Stimulated activated CD8-positive, alpha-beta memory T cell treated with anti-CD3 and anti-CD28 coated beads, Interleukin-15, amount 100 ng/mL, for 1 hour (primary cell): Measurements from ENCODE around the gene FRMD1.

ENCODE experiments used
- DNase-seq: peaks from one replicate; pipeline ENCODE4 v3.0.0-alpha.2; 2020; ENCODE audit warnings: low read depth

FRMD1 gene

DNA sequence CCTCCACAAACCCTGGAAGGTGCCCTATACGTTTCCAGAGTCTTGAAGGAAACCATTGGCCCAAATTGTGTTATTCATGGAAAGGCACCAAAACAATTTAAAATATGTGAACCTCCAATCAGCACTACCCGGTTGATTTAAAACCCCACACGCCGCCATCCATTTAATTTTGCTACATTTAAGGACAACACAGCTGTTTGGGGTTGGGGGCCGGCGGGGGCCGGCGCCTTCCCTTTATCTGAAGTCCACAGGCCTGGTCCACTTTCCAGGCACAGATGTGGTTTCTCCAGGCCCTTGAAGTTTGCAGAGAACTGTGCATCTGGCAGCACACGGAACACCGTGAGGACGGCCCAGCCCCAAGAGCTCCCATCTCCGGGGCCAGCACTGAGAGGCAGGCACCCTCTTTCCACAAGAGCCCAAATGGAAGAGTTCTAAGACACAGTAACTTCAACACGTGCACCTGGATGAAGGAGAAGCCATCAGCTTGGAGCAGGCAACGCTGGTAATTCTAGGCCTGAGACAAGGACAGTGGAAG lies 16.8 kb upstream of the FRMD1 start:
- DNase-seq, result no peak

DNA sequence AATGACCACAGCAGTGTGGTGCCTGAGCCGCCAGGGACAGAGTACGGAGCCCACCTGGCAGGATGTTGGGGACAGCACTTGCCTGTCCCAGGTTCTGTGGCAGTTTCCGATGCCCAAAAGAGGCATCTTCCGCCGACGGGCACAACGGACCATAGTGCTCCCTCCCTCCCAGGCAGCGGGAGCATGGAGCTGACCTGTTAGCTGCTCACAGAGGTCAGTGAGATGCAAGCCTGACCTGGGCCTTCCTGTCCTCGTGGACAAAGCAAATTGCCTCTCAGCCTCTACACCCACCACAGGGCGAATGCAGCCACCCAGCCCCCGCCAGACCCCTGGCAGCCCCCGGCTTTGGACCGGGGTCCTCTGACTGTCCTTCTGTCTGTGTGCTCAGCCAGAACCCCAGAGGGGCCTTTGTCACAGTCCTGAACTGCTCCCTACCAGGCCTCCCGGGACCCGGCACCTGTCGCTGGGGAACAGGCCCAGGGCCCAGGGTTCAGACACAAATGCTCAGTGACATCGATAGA lies 16.2 kb upstream of the FRMD1 start:
- DNase-seq, result no peak

DNA sequence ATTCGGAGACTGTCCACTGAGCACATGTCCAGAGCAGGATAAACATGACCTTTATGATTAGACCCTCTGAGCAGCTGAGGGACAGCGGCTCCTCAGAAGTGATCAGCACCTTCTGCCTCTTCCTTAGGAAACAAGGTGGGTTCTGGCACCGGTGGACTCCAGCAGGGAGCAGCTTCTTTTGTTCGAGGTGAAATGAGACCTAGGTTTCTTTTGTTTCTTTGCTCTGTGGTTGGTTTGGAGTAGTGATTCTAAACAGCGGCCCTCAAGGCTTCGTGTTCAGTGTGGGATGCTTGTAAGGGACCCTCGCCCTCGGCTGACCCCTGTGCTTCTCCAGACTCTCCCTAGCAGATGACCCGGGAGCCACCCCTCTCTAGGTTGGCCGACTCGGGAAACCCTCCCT lies 14.6 kb upstream of the FRMD1 start:
- DNase-seq, result no peak

DNA sequence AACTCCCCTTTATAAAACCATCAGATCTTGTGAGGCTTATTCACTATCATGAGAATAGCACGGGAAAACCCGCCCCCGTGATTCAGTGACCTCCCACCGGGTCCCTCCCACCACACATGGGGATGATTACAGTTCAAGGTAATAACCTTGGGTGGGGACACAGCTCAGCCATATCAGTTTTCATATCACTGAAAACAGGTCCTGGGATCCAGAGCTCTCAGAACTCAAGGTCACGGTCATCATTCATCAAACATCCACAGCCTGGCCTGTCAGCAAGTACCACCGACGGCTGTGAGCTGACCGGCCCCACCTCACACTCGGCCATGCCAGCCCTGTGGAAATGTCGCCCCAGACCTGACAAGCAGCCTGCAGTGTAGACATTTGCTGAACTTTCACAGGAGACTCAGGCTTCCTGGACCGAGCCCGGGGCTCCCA lies 14.1 kb upstream of the FRMD1 start:
- DNase-seq, result no peak

DNA sequence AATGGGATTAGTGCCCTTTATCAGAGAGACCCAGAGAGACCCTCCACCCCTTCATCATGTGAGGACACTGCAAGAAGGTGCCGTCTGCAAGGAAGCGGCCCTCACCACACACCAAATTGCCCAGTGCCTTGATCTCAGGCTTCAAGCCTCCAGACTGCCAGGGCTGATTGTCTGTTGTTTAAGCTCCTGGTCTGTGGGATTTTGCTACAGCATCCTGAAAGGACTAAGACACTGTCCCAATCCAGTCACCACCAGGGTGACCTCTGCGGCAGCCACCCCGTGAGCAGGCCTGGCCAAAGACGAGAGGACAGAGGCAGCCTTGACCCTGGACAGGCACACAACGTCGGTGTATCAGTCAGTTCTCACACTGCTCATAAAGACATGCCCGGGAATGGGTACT lies 13.5 kb upstream of the FRMD1 start:
- no peak for DNase-seq

DNA sequence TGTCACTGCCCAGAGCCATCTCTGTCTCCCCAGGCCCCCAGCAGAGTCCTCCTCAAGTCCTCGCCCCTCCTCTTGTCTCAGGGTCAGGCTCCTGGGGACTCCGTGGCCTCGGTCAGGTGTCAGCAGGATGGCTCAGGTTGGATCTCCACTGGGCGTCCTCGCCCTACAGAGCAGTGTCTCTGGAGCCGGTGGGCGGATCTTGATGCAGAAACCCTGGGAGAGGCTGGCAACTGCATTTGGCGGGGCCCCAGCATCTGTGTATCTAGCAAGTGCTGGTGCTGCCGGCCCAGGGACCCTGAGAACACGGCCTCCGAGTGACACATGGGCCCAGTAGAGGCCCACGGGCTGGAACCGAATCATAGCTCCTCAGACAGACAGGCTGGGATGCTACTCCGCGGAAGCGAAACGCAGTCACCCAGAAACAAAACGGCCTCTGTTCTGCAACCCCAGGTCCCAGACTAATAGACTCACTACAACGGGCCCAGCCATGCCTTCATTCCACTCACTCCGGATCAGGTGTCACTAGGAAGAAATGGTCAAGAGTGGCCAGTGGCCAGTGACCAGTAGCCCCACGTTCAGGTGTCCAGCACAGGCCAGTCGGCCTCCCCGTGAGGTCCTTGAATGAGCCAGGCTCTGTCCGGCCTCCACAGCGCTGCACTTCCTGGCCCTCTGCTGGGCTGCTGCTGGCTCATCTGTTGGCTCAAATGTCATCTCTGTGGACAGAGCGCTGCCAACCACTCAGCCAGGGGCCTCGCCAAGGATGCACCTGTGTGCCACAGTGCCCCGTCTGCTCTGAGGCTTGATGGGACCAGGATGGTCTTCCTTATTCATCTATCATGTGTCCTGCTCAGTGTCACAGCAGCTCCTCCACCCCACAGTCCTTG lies 12.6 kb upstream of the FRMD1 start:
- no peak for DNase-seq

DNA sequence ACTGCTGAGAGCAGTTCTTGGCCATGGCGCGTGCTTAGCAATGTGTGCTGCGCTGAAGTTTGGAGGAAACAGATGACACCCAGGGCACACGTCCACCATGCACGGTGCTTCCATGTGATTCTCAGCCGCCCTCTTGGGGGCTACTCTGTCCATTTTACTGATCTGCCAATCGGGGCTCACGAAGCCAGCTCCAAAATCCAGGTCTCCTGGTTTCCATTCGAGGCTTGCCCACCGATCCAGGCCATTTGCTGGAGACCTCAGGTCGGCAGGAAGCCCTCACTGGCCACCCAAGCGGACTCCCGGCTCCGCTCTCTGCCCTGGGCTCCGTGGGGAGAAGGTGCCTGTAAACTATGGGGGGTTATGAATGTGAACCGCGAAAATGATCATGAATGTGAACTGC lies 11.7 kb upstream of the FRMD1 start:
- no peak for DNase-seq

DNA sequence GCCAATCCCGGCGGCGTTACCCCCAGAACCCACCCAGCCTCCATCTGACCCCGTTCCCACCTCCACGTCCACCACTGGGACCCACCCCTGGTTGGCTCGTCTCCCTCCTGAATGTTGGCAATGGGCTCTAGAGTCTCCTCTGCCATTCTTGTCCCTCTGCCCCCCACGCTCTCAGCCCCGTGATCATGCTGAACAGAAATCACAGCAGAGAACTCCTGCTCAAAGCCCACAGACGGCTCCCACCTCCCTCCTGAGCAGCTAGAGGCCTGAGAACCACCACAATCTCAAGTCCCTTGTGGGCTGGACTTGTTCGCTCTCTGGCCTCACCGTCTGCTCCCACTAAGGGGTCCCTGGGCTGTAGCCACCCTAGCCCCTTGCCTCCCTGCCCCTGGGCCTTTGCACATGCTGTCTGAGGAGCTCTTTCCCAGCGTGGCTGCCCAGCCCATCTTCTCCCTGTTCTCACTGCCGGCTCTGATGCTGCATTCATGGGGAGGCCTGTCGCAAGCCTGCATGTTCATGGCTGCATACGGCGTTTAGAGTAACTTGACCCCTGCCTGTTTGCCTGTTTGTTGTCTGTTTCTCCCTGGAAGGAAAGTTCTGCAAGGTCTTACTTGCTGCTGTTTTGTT lies 11.2 kb upstream of the FRMD1 start:
- no peak for DNase-seq

DNA sequence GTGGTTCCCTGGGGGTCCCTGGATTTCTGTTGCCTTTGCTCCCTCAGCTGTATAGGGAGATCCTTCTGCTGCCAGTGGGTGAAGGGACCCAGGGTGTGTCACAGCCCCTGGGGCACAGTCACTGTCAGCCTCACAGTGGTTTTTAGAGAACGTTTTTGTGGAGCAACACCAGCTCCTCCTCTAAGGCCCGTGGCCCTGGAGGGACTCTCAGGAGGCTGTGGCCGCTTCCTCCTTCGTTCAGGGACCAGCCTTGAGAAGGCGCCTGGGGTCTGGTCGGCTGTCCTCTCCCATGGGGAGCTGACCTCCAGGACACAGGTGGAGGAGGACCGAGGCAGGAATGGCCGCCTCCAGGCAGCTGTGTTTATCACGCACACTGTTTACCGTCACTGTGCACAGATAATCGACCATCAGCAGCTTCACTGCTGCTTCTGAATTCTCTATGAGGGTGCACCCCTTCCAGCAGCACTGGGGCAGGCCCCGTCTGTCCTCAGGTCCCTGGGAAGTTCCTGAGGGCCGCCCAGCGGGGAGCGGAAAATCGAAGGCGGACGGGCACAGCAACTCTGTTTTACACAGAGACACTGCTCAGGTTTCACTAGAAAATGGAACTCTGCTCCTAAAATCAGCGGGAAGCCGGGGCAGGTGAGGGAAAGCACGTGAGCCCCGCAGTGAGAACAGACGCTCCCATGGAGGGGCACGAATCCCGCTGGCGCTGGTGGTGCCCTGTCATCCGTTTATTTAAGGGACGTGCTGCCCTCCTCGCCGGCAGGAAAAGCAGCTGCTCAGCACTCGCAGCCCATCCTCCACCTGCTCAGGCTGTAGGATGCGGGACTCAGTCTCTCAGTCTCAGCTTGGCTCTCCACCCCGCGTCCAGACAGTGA lies 10.4 kb upstream of the FRMD1 start:
- DNase-seq, result no peak

DNA sequence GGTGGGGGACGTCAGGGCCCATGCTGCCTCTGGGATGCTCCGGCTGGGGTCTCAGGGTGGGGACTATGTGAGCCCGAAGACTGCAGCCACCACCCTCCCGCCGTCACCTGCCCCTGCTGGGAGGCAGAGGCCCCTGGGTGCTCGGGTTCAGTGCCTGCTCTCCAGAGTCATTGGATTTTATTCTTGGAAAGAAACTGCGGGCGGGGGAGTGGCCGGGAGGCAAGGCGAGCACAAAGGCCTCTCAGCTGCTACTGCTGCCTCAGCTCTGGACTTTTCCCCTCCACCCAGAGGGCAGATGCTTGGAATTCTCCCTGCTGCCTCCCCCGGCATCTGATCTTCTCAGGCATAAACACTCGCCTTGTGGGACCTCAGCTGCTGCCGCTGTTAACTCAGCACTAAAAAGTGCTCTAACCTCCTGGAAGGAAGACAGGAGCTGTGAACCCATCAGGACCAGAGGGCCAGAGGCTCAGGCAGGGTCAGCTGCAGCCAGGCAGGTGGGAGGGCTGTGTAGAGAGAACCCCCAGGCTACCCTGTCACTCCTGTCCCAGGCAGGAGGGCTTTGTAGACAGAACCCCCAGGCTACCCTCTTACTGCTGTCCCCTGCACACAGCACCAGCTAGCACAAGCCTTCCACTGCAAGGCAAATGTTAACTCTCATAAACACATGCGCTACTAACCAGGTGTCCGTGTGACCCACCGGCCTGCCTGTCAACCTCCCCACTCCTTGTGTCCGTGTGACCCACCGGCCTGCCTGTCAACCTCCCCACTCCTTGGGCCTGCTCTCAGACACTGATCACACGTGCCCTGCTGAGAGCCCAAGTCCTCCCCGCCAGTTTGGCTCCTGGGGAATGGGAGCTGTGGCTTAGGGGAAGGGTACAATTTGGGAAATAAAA lies 9.4 kb upstream of the FRMD1 start:
- DNase-seq, result no peak

DNA sequence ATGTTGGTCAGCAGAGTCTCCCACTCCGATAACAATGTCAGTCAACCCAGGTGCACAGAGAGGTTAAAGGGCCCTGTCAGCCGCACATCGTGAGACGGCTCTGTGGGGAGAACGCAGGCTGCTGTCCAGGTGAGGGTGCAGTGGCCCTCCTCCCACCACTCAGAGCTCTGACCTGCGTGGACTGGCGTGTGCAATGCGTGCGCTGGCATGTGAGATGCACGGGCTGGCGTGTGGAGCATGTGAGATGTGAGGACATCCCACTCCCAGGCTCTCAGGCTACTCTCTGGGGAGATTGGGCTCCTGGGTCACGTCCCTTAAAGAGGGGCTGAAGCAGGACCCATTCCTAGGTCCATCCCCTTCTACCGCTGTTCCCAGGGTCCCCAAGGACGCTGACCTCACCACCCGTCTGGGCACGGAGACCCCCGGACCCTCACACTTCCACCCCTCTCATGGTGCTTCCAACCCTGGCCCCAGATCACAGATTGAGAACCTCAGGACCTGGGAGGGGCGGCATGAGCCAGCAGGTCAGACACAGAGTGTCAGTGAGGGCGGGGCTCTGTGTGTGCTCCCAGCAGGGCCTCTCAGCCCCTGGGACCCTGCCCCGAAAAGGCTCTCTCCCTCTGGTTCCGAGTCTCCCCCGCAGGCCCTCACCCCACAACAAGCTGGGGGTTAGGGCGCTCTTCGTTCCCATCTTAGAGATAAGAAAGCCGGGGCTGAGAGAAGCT lies 8.6 kb upstream of the FRMD1 start:
- no peak for DNase-seq

DNA sequence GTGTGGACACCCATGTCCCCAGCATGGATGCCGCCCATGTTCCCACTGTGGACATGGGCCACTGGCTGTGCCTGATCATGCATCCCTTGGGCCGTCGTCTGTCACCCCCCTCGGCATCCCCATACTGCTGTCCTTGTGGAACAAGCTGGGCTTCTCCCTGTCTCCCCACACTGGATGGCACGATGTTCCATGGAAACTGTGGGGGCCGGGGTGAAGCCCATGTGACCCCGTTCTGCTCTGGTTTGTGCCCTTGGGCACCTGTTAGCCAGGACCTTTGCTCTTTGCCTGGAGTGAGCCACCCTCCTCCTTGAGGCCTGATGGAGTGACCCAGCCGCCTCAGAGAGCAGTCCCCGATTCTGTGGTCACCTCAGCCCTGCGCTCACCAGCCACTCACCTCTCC lies 7.6 kb upstream of the FRMD1 start:
- no peak for DNase-seq

DNA sequence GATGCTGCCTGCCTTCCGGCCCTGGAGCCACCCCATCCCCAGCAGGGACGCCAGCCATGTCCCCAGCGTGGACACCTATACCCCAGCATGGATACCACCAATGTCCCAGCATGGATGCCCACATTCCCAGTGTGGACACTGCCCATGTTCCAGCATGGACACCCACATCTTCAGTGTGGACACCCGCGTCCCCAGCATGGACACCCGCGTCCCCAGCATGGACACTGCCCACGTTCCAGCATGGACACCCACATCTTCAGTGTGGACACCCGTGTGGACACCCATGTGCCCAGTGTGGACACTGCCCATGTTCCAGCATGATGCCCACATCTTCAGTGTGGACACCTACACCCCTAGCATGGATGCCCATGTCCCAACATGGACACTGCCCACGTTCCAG lies 7.1 kb upstream of the FRMD1 start:
- DNase-seq, result no peak

DNA sequence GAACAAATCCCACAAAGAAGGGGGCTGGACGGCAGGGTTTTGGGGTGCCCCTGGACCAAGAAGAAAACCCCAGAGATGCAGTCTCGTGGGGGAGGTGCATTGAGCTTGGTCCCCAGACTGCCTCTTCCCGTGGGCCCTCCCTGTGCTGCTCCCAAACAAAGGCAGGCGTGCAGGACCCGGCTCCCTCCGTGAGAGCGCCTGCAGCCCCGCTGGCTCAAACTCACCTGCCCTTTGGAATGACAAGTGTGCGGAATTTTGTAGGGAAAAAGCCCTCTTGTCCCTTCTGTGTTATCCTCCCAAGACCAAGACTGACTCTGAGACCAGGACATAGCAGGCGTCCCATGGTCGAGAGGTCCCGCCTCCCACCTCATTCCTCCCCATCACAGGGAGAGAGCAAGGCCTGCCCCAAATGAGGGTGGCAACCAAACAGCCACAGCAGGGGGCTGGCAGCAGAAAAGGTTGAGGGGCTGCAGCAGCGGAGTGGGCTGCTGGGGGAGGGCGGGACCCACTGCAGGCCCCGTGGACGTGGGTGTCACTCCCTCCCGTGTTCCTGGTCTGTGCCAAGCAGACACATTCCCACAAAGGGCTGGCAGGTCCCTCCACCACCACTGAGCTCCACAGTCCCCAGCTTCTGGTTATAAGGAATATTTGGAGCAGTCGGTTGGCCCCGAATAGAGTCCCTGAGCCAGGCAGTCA lies 5.6 kb upstream of the FRMD1 start:
- no peak for DNase-seq

DNA sequence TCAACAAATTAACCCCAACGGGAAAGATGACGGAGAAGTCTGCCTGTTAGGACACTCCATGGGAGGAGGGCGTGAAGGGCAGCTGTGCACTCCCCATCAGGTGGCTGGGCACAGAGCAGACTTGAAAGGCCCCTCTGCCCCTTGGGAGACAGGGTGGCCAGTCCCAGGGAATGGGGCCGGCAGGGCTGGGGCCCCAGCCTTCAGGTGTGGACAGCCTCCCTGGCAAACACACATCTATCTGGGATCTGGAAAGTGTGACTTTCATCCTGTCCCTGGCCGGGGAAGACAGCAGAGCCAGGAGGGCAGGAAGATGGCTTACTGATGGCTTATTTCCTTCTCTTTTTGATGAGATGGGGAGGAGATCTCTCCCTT lies 4.5 kb upstream of the FRMD1 start:
- no peak for DNase-seq

DNA sequence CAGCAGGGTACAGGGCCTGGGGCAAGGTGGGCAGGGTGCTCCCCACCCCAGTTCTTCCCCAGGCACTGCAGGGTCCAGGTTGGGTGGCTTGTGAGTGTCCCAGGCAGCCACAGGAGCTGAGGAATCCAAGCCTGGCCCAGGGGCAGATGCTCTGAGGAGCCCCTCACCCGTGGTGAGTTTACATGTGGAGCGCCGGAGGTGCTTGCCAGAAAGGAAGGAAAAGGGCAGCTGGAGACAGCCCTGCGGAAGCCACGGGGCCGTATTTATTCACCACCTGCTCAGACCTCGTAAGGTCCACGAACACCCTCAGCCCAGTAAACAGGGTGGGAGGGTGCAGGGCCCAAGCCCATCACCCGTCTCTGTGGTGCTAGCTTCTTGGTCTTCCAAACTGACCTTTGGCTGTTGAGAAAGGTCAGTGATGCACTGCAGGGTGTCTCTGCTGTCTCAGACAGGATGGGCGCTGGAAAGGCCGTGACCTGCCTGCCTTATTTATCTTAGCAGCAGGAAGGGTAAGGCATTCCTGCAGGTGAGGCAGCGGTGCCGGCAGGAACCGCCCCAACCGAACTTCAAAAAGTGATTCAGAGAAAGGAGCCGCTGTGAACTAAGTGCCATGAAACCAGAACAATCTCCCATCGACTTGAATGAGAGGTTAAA lies 4.0 kb upstream of the FRMD1 start:
- no peak for DNase-seq

DNA sequence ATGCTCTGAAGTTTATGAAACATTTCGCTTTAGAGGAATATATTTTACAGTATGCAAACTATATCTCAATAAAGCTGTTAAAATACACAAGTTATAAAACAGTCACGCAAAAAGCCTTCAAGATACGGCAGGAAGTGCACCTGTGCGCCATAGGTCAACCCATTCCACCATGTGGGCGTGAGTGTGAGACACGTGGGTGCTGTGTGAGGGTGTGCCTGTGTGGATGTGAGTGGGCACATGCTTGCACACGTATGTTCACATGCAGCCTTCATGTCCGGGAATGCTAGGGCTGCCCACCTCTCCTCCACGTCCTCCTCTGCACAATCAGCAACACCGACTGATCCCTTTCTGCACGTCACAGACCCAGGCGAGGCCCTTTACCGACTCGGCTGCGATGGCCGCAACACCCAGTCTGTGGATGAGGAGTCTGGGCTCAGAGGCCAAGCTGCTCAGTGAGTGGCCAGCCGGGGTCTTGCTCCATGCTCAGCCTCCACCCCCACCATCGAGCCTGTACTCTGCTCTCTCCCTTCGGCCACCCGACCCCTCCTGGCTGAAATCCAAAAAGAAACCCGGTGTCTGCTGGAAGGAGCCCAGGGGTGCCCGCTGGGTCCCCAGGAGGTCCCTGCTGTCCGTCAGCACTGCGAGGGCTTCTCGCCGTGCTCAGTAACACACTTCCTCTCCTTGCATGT lies 3.0 kb upstream of the FRMD1 start:
- DNase-seq, result no peak

DNA sequence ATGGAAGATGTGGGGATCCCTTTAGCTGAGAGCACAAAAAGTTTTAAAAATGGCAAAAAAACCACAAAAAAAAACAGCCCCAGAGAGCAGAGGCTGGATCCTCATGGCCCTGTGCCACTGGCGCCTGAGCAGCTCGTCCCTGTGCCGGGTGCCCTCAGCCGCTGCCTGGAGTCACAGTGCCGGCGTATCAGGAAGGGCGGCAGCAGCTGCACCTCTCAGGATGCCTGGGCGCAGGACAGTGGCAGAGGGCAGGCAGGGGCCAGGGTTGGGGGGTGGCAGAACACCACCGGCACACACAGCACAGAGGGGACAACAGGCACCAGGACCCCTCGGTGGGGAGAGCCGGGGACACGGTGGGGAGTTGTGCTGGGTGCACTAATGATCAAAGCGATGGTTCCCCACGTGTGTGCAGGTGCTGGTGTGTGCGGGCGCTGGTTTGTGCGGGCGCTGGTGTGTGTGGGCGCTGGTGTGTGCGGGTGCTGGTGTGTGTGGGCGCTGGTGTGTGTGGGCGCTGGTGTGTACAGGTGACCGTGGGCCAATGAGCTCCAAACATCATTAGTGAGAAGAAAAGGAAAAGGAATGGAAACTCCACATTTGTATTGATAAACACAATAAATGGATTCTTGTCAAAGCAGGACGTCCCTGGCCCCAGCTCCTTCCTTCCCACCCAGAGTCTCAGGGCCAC lies 1.5 kb upstream of the FRMD1 start:
- DNase-seq, result no peak
